GM12872 (cell line): ENCODE results near the gene RAD51AP2.

ENCODE experiments used
- CTCF ChIP-seq: IDR thresholded peaks from 3 replicates; pipeline ENCODE4 v1.5.1; 2011; ENCODE audit warnings: low read depth, mild to moderate bottlenecking, low read length, moderate library complexity; ENCODE audit not compliant: insufficient read depth

RAD51AP2 gene

GRCh38 chr2:17518212-17519154 lies at the start of gene RAD51AP2:
Gene RAD51AP2, minus strand, starts transcription at chr2:17518440. Its CDS starts 25 bp downstream, at chr2:17518415.
- TF ChIP-seq CTCF: no peak

GRCh38 chr2:17558878-17559277 lies 40.6 kb upstream of the RAD51AP2 start:
- no peak for TF ChIP-seq CTCF

- no peak for TF ChIP-seq CTCF
These were observed 39.8 kb upstream of the RAD51AP2 start for GRCh38 chr2:17558053-17558452.

GRCh38 chr2:17557596-17557995 lies 39.4 kb upstream of the RAD51AP2 start:
- no peak for TF ChIP-seq CTCF

GRCh38 chr2:17555150-17555549 lies 36.9 kb upstream of the RAD51AP2 start:
- no peak for TF ChIP-seq CTCF

GRCh38 chr2:17550907-17551306 lies 32.7 kb upstream of the RAD51AP2 start:
- TF ChIP-seq CTCF: no peak

GRCh38 chr2:17547737-17548136 lies 29.5 kb upstream of the RAD51AP2 start:
- TF ChIP-seq CTCF: no peak
